B cell (primary cell): ENCODE data around the gene DNM2. TPM values are rescaled to one million over a fixed set of nuclear protein-coding genes. Genes with fewer than 3 reads are reported as not detected.
A peak's percentile ranks its signal among the peaks of the same experiment; 100 is the strongest.

ENCODE experiments used
- ATAC-seq: fragments of 200-7000 bp; cut with Tn5 transposase; one replicate; pipeline ENCODE4 v1.10.0; 2021; ENCODE audit warnings: low read depth, mild to moderate bottlenecking, moderate number of reproducible peaks, moderate library complexity
- CTCF ChIA-PET: fragments of 350-600 bp; sonication (Branson Sonifier 250); formaldehyde crosslinking; loops from one replicate; lab custom pipeline; 2021; ENCODE audit warnings: antibody characterized with exemption, inconsistent platforms; lab: Charles Lee
- POLR2A ChIA-PET: fragments of 350-600 bp; sonication (Branson Sonifier 250); formaldehyde crosslinking; loops from one replicate; lab custom pipeline; 2021; ENCODE audit warnings: antibody characterized with exemption; lab: Charles Lee
- DNase-seq: peaks from one replicate; pipeline ENCODE4 v3.0.0; 2013
- H2AFZ ChIP-seq: 2 replicates; pipeline ENCODE4 v1.6.1; 2012; ENCODE audit warnings: mild to moderate bottlenecking, low read depth, low read length; ENCODE audit not compliant: insufficient read depth, poor library complexity, severe bottlenecking
- H3K27ac ChIP-seq, 2 donors: 1 replicate in 1 of 2; 2 replicates in 1 of 2; pipeline ENCODE4 v1.5.1; 2012 to 2013; ENCODE audit warnings: low read length in 2 of 2, mild to moderate bottlenecking in 2 of 2, moderate library complexity in 1 of 2
- H3K27me3 ChIP-seq, 4 experiments: fragments of 200-600 bp in 1 of 4; sonication (generic) in 1 of 4; replicated peaks in 1 of 4; 1 replicate in 2 of 4; 2 replicates in 2 of 4; pipeline versions ENCODE4 v1.6.1 to v1.7.0; 2013 to 2016; ENCODE audit warnings: low read length in 3 of 4, mild to moderate bottlenecking in 2 of 4, mixed read lengths in 1 of 4, moderate library complexity in 1 of 4; ENCODE audit not compliant: insufficient read depth in 4 of 4, control insufficient read depth in 3 of 4; ENCODE audit errors: control extremely low read depth in 1 of 4
- H3K36me3 ChIP-seq, 2 experiments: replicated peaks in 1 of 2; 1 replicate in 1 of 2; 2 replicates in 1 of 2; pipeline versions ENCODE4 v1.6.1 to v1.7.1; 2013; ENCODE audit warnings: low read length in 1 of 2; ENCODE audit not compliant: insufficient read depth in 2 of 2, control insufficient read depth in 1 of 2; ENCODE audit errors: control extremely low read depth in 1 of 2, extremely low read depth in 1 of 2
- H3K4me1 ChIP-seq, 2 donors: fragments of 200-600 bp in 1 of 2; sonication (generic) in 1 of 2; 1 replicate in 1 of 2; 2 replicates in 1 of 2; pipeline versions ENCODE4 v1.5.1 to v1.6.1; 2013 to 2017; ENCODE audit warnings: low read length in 2 of 2; ENCODE audit not compliant: control insufficient read depth in 2 of 2, insufficient read depth in 2 of 2
- H3K4me2 ChIP-seq: replicated peaks from 2 replicates; pipeline ENCODE3; 2012; ENCODE audit warnings: mild to moderate bottlenecking, low read depth, low read length; ENCODE audit not compliant: poor library complexity, severe bottlenecking
- H3K4me3 ChIP-seq, 5 experiments: fragments of 200-600 bp in 1 of 5; sonication (generic) in 1 of 5; 1 replicate in 3 of 5; 2 replicates in 2 of 5; pipeline versions ENCODE4 v1.5.1 to v1.7.0; 2011 to 2016; ENCODE audit warnings: low read length in 4 of 5, mild to moderate bottlenecking in 4 of 5, low read depth in 2 of 5, control low read depth in 1 of 5, moderate library complexity in 1 of 5; ENCODE audit not compliant: insufficient read depth in 1 of 5; ENCODE audit errors: control extremely low read depth in 1 of 5, extremely low read depth in 1 of 5
- H3K79me2 ChIP-seq: fragments of 200-600 bp; sonication (generic); one replicate; pipeline ENCODE4 v1.6.0; 2016; ENCODE audit warnings: low read length; ENCODE audit not compliant: control insufficient read depth, insufficient read depth
- H3K9ac ChIP-seq: fragments of 200-600 bp; sonication (generic); 2 replicates; pipeline ENCODE4 v1.6.1; 2017; ENCODE audit warnings: mild to moderate bottlenecking, low read length, moderate library complexity
- H3K9me3 ChIP-seq, 3 donors: one replicate each; pipeline versions ENCODE4 v1.6.1 to v1.7.1; 2013; ENCODE audit warnings: low read length in 2 of 3; ENCODE audit not compliant: control insufficient read depth in 2 of 3, insufficient read depth in 1 of 3; ENCODE audit errors: control extremely low read depth in 1 of 3
- H4K20me1 ChIP-seq: 2 replicates; pipeline ENCODE4 v1.6.0; 2012; ENCODE audit warnings: mild to moderate bottlenecking, low read length; ENCODE audit not compliant: insufficient read depth, control insufficient read depth, poor library complexity, severe bottlenecking
- H3K27ac Mint-ChIP-seq: one replicate; pipeline ENCODE4 v1.8.0; 2021; ENCODE audit warnings: mixed read lengths
- H3K27me3 Mint-ChIP-seq: one replicate; pipeline ENCODE4 v1.8.0; 2021; ENCODE audit warnings: mixed read lengths
- H3K4me1 Mint-ChIP-seq: one replicate; pipeline ENCODE4 v1.8.0; 2021; ENCODE audit warnings: mixed read lengths
- H3K4me3 Mint-ChIP-seq: one replicate; pipeline ENCODE4 v1.8.0; 2021; ENCODE audit warnings: mixed read lengths
- H3K9me3 Mint-ChIP-seq: one replicate; pipeline ENCODE4 v1.8.0; 2022; ENCODE audit warnings: mixed read lengths; ENCODE audit not compliant: insufficient read depth
- EZH2 ChIP-seq: IDR thresholded peaks from 2 replicates; pipeline ENCODE4 v1.6.1; 2012; ENCODE audit warnings: borderline replicate concordance, low read depth, mild to moderate bottlenecking, moderate library complexity, low read length; ENCODE audit not compliant: insufficient read depth, poor library complexity, severe bottlenecking
- WGBS: methylation state at CpG from one replicate; pipeline ENCODE4 v1.1.5; 2013; ENCODE audit warnings: missing lambda C conversion rate; ENCODE audit not compliant: insufficient coverage; 5-methylcytosine and 5-hydroxymethylcytosine counted together
- intact Hi-C: fragments of 100-400 bp; cut with micrococcal nuclease; formaldehyde crosslinking; loops from one replicate; pipeline ENCODE4 v1.10.0; 2022
- polyA plus RNA-seq: library from polyadenylated mRNA; depleted of rRNA; stranded (reverse); fragments of >200 nt; gene quantifications from 2 replicates; pipeline ENCODE4 v1.2.3, GENCODE V29; 2012
- total RNA-seq, 2 donors: library from RNA; stranded (reverse); fragments of 120-200 nt in 1 of 2; gene quantifications; 1 replicate in 1 of 2; 2 replicates in 1 of 2; pipeline versions ENCODE4 v1.2.3 to v1.2.4, GENCODE V29; 2013 to 2022
- TF ChIP-seq, protein P1 (sequence below): fragments of 200-600 bp; IDR thresholded peaks from one replicate; pipeline ENCODE4 v1.8.0; 2022; ENCODE audit warnings: antibody characterized with exemption, mild to moderate bottlenecking

Gene DNM2
- total and polyA plus RNA-seq, 2 donors (not counting 1 experiment from before 2014, with no cell fraction given), result 163 to 353 TPM

DNA sequence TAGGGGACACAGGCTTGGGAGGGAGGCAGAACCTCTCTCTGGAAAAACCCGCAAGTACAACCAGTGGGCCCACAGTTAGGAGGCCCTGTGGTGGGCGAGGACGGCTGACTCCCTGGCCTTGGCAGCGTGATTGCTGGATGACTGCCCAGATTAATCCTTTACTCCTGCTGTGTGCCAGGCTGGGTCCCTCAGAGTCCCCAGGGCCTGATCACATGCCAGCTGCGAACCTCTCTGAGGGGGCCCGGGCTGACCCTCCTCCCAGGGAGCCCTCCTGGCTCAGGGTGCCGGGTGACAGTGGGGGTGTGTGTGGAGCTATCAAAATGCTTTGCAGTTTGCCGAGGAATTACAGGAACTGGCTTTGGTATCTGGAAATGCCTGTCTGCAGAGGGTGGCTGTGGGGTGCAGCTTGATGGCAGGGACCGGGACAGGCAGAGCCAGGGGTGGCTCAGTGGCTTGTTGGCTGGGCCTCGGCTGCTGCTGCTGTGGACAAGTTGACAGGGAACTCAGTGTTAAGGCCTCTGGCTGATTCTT is 48.9 kb downstream of the DNM2 start:
- no peak overlapping the region for H3K9ac ChIP-seq
- H3K4me3 ChIP-seq, result no peak overlapping the region
- H3K4me1 ChIP-seq, result peaks cover 43 to 66% of the 10 kb centered on the region in 2 donors
- no peaks in the 10 kb centered on the region for H3K27me3 ChIP-seq
- intact Hi-C loops, result no loop called here
- Mint-ChIP-seq H3K27me3 (no peaks in the 10 kb centered on the region), H3K4me1 (peaks cover 68% of the 10 kb centered on the region), H3K27ac (peak overlapping the region; percentile 78), H3K9me3 (no peaks in the 10 kb centered on the region), H3K4me3 (no peak overlapping the region)
- DNase-seq, result no peak
- POLR2A ChIA-PET, result interaction anchor here (0.7 kb wide), 1 partner anchor 47 kb away, joined by 3 read pairs; no protein-coding TSS in a partner anchor
- CTCF ChIA-PET, result interaction anchor here (0.8 to 1.1 kb wide), 3 partner anchors 21 to 66 kb away, joined by 3 read pairs; partner anchors contain the start of genes DNM2 and QTRT1
- no peak overlapping the region for H2AFZ ChIP-seq
- peak overlapping the region in 1 of 2 donors; percentile 33 for H3K27ac ChIP-seq
- 90% methylated on average over 9 of the region's 10 CpGs for WGBS
- H3K4me2 ChIP-seq, result no peak overlapping the region
- peaks cover 100% of the 10 kb centered on the region for H3K79me2 ChIP-seq
- ATAC-seq, result no peak
- peaks cover 95% of the 10 kb centered on the region for H4K20me1 ChIP-seq
- peaks cover 0 to 7% (median 0%) of the 10 kb centered on the region in 3 donors for H3K9me3 ChIP-seq
- H3K36me3 ChIP-seq, result peaks cover 3 to 47% of the 10 kb centered on the region in 2 experiments
- no peak for TF ChIP-seq EZH2
- TF ChIP-seq, protein P1, sequence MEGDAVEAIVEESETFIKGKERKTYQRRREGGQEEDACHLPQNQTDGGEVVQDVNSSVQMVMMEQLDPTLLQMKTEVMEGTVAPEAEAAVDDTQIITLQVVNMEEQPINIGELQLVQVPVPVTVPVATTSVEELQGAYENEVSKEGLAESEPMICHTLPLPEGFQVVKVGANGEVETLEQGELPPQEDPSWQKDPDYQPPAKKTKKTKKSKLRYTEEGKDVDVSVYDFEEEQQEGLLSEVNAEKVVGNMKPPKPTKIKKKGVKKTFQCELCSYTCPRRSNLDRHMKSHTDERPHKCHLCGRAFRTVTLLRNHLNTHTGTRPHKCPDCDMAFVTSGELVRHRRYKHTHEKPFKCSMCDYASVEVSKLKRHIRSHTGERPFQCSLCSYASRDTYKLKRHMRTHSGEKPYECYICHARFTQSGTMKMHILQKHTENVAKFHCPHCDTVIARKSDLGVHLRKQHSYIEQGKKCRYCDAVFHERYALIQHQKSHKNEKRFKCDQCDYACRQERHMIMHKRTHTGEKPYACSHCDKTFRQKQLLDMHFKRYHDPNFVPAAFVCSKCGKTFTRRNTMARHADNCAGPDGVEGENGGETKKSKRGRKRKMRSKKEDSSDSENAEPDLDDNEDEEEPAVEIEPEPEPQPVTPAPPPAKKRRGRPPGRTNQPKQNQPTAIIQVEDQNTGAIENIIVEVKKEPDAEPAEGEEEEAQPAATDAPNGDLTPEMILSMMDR, result no peak

GRCh38 chr19:10767726-10768125 is 49.8 kb downstream of the DNM2 start:
- H3K9ac ChIP-seq, result no peak overlapping the region
- POLR2A ChIA-PET, result interaction anchor here (0.6 to 0.7 kb wide), 2 partner anchors 48 to 50 kb away, joined by 3 read pairs; partner anchors contain the start of gene DNM2
- H3K27ac Mint-ChIP-seq, result no peak overlapping the region

More at GRCh38 chr19:10767726-10768125, 49.8 kb downstream of the DNM2 start:
- H3K9me3 Mint-ChIP-seq, result no peaks in the 10 kb centered on the region
- Histone ChIP-seq H3K9me3 (peaks cover 0 to 7% (median 0%) of the 10 kb centered on the region in 3 donors), H3K4me1 (peaks cover 33 to 56% of the 10 kb centered on the region in 2 donors), H3K36me3 (peaks cover 3 to 46% of the 10 kb centered on the region in 2 experiments), H3K27ac (no peak overlapping the region), H4K20me1 (peaks cover 87% of the 10 kb centered on the region), H3K27me3 (no peaks in the 10 kb centered on the region), H3K79me2 (peaks cover 95% of the 10 kb centered on the region), H2AFZ (no peak overlapping the region), H3K4me3 (no peak overlapping the region), H3K4me2 (no peak overlapping the region)
- DNase-seq, result no peak
- CTCF ChIA-PET, result interaction anchor here (1.1 kb wide), 1 partner anchor 50 kb away, joined by 3 read pairs; the partner anchor contains the start of gene DNM2
- H3K4me3 Mint-ChIP-seq, result no peak overlapping the region
- H3K27me3 Mint-ChIP-seq, result no peaks in the 10 kb centered on the region
- no peak for ATAC-seq
- intact Hi-C loops, result no loop called here
- peaks cover 63% of the 10 kb centered on the region for H3K4me1 Mint-ChIP-seq
- 98% methylated on average over 10 of the region's 10 CpGs for WGBS
- TF ChIP-seq EZH2, result no peak
- TF ChIP-seq, protein P1, result no peak
